ENCODE measurements around the gene CTDSP2.
"Not testable (repeated sequence)": the region's sequence is repeated elsewhere in the genome, so short reads cannot be mapped to it uniquely, and the experiment has no call there.

The CTDSP2 gene

GRCh38 chr12:57881475-57881874 is 34.9 kb upstream of the CTDSP2 start:
- DNase-seq, result no peak

GRCh38 chr12:57881035-57881434 is 34.5 kb upstream of the CTDSP2 start:
- DNase-seq, result not testable (repeated sequence)

GRCh38 chr12:57877876-57878275 is 31.3 kb upstream of the CTDSP2 start:
- no peak for DNase-seq

GRCh38 chr12:57875753-57876547 is 29.4 kb upstream of the CTDSP2 start:
- DNase-seq, result no peak

GRCh38 chr12:57874166-57875108 is 27.9 kb upstream of the CTDSP2 start:
- no peak for DNase-seq

- DNase-seq, result no peak
These were observed 25.8 kb upstream of the CTDSP2 start for GRCh38 chr12:57872362-57872761.

GRCh38 chr12:57869927-57870318 is 23.4 kb upstream of the CTDSP2 start:
- DNase-seq, result no peak

GRCh38 chr12:57869298-57869926 is 22.9 kb upstream of the CTDSP2 start:
- DNase-seq, result no peak

GRCh38 chr12:57868851-57869268 is 22.3 kb upstream of the CTDSP2 start:
- no peak for DNase-seq

GRCh38 chr12:57868221-57868620 is 21.7 kb upstream of the CTDSP2 start:
- no peak for DNase-seq

- no peak for DNase-seq
These were observed 19.9 kb upstream of the CTDSP2 start for GRCh38 chr12:57866308-57867019.

GRCh38 chr12:57865084-57865751 is 18.7 kb upstream of the CTDSP2 start:
- DNase-seq, result peak in 2 of 4 experiments; percentile 13 to 32

- no peak for DNase-seq
These were observed 18.0 kb upstream of the CTDSP2 start for GRCh38 chr12:57864442-57865083.

GRCh38 chr12:57863676-57864075 is 17.1 kb upstream of the CTDSP2 start:
- no peak for DNase-seq

GRCh38 chr12:57861967-57862366 is 15.4 kb upstream of the CTDSP2 start:
- no peak for DNase-seq

- not testable (repeated sequence) for DNase-seq
These were observed 14.4 kb upstream of the CTDSP2 start for GRCh38 chr12:57860883-57861282.

GRCh38 chr12:57859121-57859520 is 12.6 kb upstream of the CTDSP2 start:
- DNase-seq, result no peak

- not testable (repeated sequence) for DNase-seq
These were observed 11.6 kb upstream of the CTDSP2 start for GRCh38 chr12:57858123-57858522.

GRCh38 chr12:57854965-57855364 is 8.4 kb upstream of the CTDSP2 start:
- DNase-seq, result no peak

- no peak for DNase-seq
These were observed 7.5 kb upstream of the CTDSP2 start for GRCh38 chr12:57853864-57854556.
